Measurements from ENCODE around the gene ARFGAP3. TPM values are rescaled to one million over a fixed set of nuclear protein-coding genes. Genes with fewer than 3 reads are reported as not detected.

The ARFGAP3 gene
- polyA plus RNA-seq, 1 of the 3 experiments (the other 2 are of a cell fraction), result 12.6 TPM

DNA sequence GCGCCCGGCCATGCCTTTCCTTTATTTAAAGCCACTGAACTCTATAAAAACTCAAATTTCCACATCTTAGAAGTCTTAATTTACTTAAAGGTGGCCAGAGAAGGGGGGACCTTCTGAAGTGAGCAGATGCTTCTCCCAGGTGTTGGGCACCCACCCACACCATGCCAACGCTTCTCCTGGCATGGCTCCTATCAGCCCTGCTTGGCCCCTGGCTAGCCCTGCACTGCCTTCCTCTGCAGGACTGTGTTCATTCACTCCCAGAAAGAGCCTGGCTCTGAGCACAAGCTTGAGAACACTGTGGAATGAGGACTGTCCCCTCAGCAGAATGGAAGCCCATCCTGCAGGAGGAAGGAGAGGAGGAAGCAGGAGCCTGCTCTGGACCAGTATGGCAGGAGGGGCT, 34.6 kb upstream of the ARFGAP3 start:
- H3K4me3 ChIP-seq (ENCODE audit: low read depth in 2 of 2, low read length in 1 of 2), result no peak overlapping the region
- no peak overlapping the region for H3K27ac ChIP-seq (ENCODE audit: low read depth in 2 of 2, low read length in 1 of 2)
- no peaks in the 10 kb centered on the region for H3K27me3 ChIP-seq (ENCODE audit: insufficient read depth)
- no peaks in the 10 kb centered on the region for H3K9me3 ChIP-seq
- 93% methylated on average over 3 of the region's 3 CpGs for WGBS (ENCODE audit: low lambda C conversion rate)
- peaks cover 0 to 2% of the 10 kb centered on the region in 2 experiments for H3K36me3 ChIP-seq (replicated peaks in 1 of 2; ENCODE audit: control insufficient read depth in 1 of 2, insufficient read depth in 2 of 2, low read length in 1 of 2)
- no peaks in the 10 kb centered on the region for H3K9me2 ChIP-seq
- ChIA-PET CTCF (no interaction called here), POLR2A (no interaction called here)
- TF ChIP-seq FOSL2 (IDR thresholded peaks at IDR 0.05; ENCODE audit: borderline replicate concordance, low read depth), result no peak
- no peak for TF ChIP-seq TEAD4 (IDR thresholded peaks at IDR 0.05; ENCODE audit: borderline replicate concordance, insufficient read depth)
- TF ChIP-seq, protein P1, sequence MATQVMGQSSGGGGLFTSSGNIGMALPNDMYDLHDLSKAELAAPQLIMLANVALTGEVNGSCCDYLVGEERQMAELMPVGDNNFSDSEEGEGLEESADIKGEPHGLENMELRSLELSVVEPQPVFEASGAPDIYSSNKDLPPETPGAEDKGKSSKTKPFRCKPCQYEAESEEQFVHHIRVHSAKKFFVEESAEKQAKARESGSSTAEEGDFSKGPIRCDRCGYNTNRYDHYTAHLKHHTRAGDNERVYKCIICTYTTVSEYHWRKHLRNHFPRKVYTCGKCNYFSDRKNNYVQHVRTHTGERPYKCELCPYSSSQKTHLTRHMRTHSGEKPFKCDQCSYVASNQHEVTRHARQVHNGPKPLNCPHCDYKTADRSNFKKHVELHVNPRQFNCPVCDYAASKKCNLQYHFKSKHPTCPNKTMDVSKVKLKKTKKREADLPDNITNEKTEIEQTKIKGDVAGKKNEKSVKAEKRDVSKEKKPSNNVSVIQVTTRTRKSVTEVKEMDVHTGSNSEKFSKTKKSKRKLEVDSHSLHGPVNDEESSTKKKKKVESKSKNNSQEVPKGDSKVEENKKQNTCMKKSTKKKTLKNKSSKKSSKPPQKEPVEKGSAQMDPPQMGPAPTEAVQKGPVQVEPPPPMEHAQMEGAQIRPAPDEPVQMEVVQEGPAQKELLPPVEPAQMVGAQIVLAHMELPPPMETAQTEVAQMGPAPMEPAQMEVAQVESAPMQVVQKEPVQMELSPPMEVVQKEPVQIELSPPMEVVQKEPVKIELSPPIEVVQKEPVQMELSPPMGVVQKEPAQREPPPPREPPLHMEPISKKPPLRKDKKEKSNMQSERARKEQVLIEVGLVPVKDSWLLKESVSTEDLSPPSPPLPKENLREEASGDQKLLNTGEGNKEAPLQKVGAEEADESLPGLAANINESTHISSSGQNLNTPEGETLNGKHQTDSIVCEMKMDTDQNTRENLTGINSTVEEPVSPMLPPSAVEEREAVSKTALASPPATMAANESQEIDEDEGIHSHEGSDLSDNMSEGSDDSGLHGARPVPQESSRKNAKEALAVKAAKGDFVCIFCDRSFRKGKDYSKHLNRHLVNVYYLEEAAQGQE (IDR thresholded peaks at IDR 0.05; ENCODE audit: low read depth, low read length), result no peak
- TF ChIP-seq, protein P2, sequence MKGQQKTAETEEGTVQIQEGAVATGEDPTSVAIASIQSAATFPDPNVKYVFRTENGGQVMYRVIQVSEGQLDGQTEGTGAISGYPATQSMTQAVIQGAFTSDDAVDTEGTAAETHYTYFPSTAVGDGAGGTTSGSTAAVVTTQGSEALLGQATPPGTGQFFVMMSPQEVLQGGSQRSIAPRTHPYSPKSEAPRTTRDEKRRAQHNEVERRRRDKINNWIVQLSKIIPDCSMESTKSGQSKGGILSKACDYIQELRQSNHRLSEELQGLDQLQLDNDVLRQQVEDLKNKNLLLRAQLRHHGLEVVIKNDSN (IDR thresholded peaks at IDR 0.05; ENCODE audit: borderline replicate concordance, low read depth), result no peak
- no peak for TF ChIP-seq RXRA (IDR thresholded peaks at IDR 0.05; ENCODE audit: borderline replicate concordance, low read depth)
- TF ChIP-seq, protein P3, sequence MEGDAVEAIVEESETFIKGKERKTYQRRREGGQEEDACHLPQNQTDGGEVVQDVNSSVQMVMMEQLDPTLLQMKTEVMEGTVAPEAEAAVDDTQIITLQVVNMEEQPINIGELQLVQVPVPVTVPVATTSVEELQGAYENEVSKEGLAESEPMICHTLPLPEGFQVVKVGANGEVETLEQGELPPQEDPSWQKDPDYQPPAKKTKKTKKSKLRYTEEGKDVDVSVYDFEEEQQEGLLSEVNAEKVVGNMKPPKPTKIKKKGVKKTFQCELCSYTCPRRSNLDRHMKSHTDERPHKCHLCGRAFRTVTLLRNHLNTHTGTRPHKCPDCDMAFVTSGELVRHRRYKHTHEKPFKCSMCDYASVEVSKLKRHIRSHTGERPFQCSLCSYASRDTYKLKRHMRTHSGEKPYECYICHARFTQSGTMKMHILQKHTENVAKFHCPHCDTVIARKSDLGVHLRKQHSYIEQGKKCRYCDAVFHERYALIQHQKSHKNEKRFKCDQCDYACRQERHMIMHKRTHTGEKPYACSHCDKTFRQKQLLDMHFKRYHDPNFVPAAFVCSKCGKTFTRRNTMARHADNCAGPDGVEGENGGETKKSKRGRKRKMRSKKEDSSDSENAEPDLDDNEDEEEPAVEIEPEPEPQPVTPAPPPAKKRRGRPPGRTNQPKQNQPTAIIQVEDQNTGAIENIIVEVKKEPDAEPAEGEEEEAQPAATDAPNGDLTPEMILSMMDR (IDR thresholded peaks at IDR 0.05), result no peak
- TF ChIP-seq, protein P4, sequence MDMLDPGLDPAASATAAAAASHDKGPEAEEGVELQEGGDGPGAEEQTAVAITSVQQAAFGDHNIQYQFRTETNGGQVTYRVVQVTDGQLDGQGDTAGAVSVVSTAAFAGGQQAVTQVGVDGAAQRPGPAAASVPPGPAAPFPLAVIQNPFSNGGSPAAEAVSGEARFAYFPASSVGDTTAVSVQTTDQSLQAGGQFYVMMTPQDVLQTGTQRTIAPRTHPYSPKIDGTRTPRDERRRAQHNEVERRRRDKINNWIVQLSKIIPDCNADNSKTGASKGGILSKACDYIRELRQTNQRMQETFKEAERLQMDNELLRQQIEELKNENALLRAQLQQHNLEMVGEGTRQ (IDR thresholded peaks at IDR 0.05; ENCODE audit: borderline replicate concordance, low read depth, low read length), result no peak
- no peak for TF ChIP-seq YY1 (IDR thresholded peaks at IDR 0.05; ENCODE audit: low read depth)
- no peak for TF ChIP-seq RFX5 (IDR thresholded peaks at IDR 0.05; ENCODE audit: low read length)
- TF ChIP-seq CHD2 (IDR thresholded peaks at IDR 0.05; ENCODE audit: low read length, partially characterized antibody), result no peak
- TF ChIP-seq FOXJ3 (CRISPR knock-in tag; IDR thresholded peaks at IDR 0.05), result no peak
- TF ChIP-seq RAD21 (IDR thresholded peaks at IDR 0.05; ENCODE audit: low read length), result no peak
- no peak for TF ChIP-seq GABPA (IDR thresholded peaks at IDR 0.05; ENCODE audit: low read depth)
- no peak for TF ChIP-seq NFIC (IDR thresholded peaks at IDR 0.05; ENCODE audit: borderline replicate concordance)
- TF ChIP-seq FOXM1 (IDR thresholded peaks at IDR 0.05; ENCODE audit: low read depth), result no peak
- TF ChIP-seq SIN3A (IDR thresholded peaks at IDR 0.05; ENCODE audit: borderline replicate concordance, low read depth, low read length), result no peak
- no peak for TF ChIP-seq MXI1 (IDR thresholded peaks at IDR 0.05; ENCODE audit: low read depth, low read length)
- no peak for TF ChIP-seq MEF2A (IDR thresholded peaks at IDR 0.05; ENCODE audit: borderline replicate concordance, low read depth)
- no peaks in the 10 kb centered on the region for H4K20me1 ChIP-seq (ENCODE audit: insufficient read depth)
- H3K79me2 ChIP-seq (ENCODE audit: insufficient read depth), result no peaks in the 10 kb centered on the region
- no peaks in the 10 kb centered on the region for H3K4me1 ChIP-seq (ENCODE audit: control insufficient read depth in 1 of 2, insufficient read depth in 2 of 2, low read depth in 1 of 2, low read length in 1 of 2)
- H3K4me2 ChIP-seq, result no peak overlapping the region
- no peak overlapping the region for H3K9ac ChIP-seq
- no peaks in the 10 kb centered on the region for H3F3A ChIP-seq (replicated peaks; ENCODE audit: insufficient read depth)
- H2AFZ ChIP-seq (ENCODE audit: low read depth), result no peak overlapping the region
- no peak for DNase-seq

Data from SK-N-SH (cell line).